Activated CD8-positive, alpha-beta memory T cell treated with anti-CD3 and anti-CD28 coated beads, Interleukin-2, amount 50 U/mL, for 48 hours (primary cell): ENCODE measurements around the gene CSK.

ENCODE experiments used
- DNase-seq: peaks from one replicate; pipeline ENCODE4 v3.0.0-alpha.2; 2020

CSK gene

DNA sequence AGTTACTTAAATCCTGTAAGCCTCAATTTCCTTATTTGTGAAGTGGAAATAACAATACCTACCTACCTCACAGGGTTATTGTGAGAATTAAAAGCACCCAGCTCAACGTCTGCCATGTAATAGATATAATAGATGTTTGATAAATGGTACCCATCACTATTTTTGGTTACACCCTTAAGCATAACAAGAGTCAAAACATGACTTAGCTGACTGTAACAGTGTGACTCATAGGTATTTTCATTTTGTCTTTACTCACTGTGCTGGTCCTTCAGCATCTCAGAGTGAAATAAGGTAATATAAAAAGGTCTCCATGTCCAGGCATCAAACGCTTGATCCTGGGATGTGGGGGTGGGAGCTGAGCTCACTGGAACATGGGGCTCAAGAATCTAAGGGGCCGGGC is 47.6 kb downstream of the CSK start:
- DNase-seq: no peak

DNA sequence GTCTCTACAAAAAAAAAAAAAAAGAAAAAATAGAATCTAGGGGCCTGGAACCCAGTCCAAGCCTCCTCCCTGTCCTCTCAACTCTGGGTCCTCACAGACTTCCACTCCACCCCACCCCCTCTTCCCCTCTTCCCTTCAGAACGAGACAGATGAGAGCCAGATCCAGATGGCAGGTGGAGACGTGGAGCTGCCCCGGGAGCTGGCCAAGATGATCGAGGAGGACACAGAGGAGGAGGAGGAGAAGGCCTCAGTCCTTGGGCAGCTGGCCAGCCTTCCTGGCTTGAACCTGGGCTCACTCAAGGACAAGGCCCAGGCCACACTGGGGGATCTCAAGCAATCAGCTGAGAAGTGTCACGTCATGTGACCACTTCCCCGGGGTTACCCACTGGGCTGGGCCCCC is 48.1 kb downstream of the CSK start:
- no peak for DNase-seq

DNA sequence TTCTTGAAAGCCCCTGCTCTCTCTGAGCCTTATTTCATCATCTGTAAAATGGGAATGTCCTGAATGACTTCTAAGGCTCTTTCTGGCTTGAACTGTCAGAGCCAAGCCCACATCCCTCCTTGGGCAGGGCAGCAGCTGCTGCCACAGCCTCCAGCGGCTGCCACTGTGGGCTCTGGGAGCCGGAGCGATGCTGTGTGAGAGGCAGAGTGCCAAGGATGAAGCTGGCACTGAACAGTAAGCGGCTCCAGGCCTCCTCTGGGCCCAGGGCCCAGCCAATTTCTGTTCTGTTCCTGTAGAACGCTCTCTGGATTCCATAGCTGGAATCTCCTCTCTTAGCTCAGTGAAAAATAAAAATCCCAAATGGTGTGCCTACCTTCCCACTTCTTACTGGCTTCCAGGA is 49.0 kb downstream of the CSK start:
- DNase-seq: no peak

DNA sequence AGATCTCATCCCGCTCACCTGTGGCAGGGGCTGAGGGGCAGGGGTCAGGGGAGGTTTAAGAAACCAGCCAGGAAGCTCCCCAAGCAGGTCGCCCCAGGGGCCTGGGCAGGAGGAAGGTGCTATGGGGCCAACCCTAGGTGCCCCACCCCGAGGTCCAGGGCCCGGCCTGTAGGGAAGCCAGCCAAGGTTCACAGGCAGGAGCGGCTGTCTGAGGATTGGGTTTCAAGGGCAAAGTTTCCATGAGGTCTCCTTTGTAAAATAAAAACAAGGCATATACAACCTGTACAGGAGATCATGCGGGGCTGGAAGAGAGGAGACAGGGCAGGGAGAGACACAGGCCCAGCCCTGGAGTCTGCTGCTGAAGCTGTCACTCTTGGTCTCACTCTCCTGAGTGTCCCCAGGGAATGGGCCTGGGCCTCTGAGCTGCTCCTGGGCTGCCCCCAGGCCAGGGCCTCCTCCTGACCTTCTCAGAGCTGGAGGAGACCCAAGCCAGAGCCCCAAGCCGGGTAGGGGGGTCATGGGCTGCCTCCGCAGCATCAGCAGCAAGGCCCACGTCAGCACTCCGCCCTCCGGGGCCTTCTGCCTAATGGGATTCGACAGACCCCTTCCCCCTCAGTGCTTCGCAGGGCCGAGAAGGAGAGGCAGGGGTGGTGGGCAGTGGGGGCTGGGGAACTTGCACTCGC is 50.1 kb downstream of the CSK start:
- no peak for DNase-seq

DNA sequence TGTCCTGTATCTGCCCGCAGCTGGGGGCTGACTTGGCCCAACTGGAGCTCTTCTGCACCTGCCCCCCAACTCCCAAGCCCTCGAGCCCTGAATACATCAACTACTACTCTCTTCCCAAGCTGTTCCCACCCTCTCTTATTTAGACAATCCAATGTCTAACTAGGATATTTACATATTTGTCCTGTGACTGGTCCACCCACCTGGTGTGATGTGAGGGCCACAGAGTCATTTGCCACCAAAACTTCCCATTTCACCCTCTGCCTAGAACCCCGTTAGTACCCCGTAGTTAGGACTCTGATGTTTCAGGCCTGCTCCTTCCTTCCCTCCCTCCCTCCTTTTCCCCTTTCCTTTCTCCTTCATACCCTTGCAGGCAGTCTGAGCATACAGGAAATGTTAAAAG is 50.9 kb downstream of the CSK start:
- DNase-seq: no peak

DNA sequence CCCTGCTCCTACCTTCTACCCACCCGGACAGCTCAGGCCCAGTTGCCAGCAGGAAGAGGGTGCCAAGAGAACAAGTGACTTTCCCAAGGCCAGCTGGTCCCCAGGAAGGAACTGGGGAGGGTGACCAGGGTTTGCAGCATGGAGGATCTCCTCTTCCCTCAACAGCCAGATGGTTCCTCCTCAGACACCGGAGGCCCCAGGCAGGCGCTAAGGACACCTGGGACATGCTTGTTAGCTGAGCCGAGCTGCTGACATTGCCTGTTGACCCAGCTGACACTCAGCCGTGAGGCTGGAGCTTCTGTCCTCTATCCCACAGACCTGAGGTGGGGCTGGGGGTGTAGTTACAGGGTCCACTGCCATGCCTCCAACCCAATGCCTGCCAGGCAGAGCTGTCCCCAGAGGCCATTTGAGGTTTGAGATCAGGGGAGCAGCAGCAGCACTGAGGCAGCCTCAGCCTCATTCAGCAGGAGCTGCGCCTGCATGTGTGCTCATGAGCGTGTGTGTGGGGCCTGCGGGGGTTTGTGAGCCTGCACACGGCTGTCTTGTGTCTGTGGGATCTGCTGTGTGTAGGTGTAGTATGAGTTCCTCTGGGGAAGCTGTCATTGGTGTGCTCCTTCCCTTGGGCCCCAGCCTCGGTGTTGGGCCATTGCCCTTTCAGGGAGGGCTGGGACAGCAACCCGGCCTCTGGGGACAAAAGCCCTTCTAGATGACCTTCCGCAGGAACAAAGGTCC is 51.7 kb downstream of the CSK start:
- no peak for DNase-seq

DNA sequence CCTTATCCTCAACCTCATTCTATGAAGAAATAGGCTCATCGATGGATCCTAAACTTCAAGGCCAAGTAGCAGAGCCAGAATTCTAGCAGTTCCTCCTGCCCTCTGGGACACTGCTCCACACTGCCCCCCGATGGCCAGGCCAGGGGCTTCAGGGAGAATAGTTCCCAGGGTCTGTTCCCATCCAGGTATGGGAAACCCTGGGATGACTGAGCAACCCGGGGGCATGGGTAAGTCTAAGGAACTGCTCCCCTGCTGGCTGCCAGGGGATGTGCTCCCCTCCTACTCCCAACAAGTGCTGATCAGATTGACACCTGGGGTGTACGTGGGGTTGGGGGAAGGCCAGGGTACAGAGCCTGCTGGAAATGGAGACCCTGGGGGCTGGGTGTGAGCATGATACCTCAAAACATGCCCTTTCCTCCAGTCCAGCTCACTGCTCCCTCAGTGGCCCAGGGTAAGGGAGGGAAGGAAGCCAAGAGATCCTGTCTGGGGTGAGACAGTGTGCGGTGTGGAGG is 53.5 kb downstream of the CSK start:
- peak; percentile 79 for DNase-seq

DNA sequence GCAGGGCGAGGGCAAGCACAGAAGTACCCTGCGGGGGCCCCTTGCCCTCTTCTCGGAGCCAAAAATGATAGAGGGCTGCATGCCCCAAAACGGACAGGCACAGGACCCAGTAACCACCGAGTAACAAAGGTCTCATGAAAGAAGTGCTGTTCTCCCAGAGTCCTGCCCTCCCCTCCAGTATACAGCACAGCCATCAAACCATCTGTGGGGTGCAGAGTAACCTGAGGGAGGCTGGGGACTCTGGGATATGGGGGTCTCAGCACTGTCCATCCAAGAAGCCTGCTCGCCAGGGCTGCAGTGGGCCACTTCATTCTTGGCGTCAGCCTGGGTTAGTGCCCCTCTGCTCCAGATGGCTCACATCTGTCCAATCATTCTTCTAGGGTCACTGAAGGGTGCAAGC is 55.0 kb downstream of the CSK start:
- no peak for DNase-seq

DNA sequence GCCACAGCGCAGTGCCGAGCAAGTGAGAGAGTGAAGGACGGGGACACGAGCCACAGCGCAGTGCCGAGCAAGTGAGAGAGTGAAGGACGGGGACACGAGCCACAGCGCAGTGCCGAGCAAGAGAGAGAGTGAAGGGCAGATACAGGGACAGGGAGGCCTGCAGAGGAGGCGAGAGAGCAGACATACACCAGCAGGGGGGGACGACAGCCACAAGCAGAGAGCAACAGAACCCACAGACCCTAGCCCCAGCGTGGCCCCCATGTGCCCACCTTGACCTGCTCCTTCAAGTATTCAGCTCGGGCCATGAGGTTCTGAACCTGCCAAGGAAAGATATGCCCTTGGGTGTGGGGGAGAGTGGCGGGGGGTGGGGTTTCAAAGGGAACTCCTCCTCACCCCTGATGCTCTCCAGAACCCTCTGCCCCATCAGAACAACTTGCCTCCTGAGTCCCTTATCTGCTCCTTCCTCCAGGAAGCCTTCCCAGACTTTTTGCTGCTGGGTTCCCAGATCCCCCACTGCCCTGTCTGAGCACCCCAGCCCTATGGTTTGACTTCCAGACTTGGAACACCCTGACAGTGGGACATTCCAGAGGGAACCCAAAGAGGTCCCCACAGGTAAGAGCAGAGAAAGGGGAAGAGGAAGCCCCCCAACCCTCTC is 55.7 kb downstream of the CSK start:
- DNase-seq: no peak

DNA sequence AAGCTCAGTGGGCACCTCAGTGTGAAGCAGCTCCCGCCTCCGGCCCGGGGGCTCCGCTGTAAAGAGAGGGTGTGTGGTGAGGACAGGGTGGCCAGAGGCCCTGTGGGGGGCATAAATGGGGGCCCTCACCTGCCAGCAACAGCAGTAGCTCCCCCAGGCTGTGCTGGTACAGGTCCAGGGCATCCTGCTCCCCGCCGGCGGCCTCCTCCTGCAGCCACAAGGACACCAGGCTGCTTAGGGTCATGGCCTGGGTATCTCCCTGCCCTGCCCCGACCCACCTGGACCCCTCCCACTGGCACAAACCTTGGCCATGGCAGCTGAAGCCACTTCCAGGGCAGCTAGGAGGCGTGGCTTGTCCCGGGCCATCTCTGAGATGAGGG is 56.2 kb downstream of the CSK start:
- DNase-seq: no peak

DNA sequence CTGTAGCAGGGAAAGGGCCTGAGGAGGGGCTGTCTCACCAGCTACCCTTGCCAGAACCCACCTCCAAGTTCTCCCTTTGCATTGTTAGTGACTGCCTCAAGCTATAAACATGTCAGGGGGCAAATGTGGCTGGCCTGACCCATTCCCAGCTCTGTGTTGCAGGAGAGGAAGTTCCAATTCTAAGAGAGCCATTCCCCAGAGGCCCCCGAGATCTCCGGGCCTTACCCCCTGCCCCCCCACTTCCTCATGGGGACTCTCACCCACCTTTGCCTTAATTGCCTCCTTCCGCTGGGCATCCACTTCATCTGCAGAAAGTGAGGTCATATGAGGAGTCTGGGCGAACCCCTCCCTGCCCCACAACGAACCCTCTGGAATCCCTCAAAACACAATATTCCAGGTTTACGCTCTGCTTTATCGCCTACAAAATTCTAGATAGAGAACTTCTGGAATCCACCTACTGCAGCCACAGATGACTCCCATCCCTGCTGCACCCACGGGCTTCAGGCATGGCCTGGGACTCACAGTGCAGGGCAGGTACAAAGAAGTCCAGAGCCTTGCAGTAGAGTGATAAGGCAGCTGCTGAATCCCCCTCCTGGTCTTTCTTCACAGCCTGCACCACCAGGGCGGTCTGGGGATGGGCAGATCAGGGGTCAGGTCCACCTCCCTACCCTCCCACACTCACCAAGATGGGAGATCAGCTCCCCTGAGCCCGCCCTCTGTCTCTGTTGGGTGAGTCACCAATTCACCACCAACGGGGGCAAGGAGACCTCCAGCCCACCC is 57.1 kb downstream of the CSK start:
- DNase-seq: no peak

DNA sequence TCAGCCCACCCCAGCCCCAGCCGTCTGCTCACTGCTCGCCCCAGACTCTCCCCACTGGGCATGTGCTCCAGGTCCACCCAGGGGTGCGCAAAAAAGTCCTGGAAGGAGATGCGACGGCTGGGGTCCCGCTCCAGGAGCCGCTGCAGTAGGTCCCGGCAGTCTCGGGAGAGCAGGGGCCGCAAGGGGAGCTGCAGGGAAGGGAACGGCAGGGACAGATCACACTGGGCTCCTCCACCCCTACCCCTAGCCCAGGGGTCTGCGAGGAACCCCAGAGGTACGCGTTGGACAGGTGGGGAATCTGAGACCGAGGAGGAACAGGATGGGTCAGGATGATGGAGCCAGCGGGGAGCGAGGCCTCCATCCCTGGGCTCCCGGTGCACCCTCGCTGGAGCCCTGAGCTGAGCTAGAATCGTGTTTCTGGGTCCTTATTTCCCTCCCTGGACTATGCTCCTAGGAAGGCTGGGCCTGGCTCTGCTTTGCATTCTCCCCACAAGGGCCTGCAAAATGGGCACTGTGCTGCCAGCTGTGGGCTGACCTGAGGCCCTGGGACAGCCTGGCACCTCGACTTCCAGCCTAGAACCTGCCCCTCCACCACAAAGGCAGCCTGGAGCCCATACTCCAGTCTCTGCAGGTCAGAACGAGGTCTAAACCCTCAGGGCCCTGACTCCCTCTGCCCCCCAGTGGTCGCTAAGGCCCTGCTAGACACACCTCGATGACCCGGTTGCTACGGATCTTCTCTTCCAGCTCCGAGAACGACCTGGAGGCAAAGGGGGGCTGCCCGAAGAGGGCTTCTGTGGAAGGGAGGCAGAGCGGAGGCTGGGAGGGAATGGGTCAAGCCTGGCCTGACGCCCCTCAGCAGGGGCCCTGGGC is 57.9 kb downstream of the CSK start:
- no peak for DNase-seq

DNA sequence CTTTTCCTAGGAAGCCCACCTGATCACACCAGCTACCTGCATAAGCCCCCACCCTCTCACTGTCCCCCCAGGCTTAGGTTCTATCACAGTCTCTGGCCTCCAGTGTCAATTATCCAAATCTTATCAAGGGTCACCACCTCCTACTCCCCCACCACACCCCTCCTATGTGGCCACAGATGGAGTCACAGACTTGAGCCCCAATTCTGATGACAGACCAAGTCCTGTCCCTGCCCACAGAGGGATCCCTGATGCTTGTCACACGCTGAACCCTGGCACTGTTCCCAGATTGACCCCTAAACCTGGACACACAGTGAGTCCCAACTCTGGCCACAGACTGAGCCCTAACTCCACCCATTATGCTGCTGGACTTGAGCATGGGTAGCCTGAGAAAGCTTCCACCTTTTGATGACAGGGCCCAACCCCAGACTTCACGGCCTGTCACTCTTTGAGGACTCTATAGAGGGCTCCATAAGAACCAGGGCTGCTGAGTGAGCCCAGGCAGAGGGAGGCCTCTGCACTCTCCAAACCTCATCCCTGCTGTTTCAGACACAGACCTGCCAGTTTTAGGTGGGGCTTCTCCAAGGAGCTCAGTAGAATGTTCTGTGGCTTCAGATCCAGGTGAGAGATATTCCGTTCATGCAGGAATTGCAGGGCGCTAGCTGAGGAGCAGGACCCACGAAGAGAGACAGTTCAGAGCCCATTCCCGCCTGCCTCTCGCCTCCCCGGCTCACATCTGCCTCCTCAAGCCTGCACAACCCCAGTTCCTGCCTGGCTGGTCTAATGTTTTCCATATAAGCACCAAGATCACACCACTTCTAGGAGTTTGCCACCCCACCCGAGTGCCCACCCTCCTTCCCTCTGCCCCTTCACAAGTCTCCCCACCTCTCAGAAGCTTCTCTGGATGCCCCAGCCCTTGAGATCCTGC is 59.2 kb downstream of the CSK start:
- DNase-seq: no peak

DNA sequence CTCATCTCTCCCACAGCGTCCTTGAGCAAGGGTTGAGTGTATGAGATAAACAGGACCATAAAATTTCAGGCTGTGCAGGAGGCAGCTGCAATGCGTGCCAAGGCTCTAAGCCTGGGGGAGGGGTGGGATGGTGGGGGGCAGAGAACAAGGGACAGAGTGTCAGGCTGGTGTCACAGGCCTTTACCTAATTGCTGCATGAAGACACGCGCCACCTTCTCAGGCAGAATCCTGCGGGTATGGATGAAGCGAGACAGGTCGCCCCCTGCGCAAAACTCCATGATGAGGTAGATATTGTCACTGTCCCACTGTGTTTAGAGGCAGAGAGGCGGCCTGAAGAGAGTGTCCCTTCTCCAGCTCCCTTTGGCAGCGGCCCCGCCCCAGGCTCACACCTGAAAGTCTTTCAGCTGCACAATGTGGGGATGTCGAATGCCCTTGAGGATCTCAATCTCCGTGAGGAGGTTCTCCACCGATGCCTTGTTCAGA is 60.1 kb downstream of the CSK start:
- no peak for DNase-seq

DNA sequence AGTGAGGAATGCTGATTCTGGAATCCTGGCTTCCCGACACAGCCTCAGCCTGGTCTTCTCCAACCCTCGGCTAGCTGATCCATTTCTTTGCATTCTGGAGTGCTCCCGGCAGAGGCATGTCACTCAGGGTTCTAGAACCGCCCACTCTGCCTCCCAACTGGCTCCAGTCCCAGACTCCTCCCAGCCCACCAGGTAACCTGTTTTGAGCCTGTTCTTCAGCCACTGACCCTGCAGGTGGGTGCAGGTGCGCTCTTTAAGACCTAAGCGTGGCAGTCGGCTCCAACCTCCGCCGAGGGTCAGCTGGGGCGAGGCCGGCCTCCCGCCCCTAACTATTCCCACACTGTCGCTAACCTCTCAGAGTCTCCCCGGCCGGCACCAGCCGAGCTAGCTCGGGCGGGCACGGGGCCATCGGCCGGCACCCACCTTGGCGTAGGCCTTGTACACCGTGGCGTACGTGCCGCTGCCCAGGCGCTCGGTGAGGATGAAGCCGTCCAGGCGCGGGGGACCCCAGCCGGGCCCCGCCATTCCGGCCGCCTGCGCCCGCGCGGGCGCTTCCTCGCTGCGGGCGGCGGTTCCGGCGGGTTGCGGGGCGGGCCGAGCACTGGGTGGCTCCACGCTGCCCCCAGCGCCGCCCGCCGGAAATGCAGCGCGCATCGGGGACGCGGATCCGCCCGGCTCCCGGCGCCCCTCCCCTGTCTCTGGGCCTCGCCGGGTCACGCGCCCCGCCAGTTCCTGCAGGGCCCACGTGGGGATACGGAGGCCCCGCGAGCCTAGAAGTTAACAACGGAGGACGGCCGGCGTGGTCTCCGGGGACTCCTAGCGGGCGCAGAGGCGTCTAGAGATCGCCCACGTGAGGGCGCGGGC is 60.9 kb downstream of the CSK start, which contains the start of gene ULK3:
Gene ULK3, minus strand, starts transcription at position 576 of the 864 bp plus-strand sequence. Its CDS starts 51 bp downstream, at position 525.
- DNase-seq: peak; percentile 97

DNA sequence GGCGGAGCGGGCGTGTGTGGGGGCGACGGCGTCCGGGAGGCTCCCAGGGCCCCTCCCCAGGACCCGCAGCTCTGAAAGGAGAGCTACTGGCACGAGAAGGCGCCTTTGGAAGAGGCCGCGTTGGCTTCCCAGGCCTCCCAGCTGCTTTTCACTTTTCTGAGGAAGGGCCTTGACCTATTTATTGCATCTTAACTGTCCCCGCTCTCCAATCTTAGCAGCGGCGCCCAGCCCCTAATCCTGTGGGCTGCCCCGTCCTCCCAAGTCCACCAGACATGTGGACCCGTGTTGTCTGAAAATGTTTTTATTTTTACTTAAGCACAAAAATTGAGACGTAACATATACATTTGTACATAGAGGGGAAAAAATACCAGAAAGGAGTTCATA is 61.6 kb downstream of the CSK start:
- no peak for DNase-seq

DNA sequence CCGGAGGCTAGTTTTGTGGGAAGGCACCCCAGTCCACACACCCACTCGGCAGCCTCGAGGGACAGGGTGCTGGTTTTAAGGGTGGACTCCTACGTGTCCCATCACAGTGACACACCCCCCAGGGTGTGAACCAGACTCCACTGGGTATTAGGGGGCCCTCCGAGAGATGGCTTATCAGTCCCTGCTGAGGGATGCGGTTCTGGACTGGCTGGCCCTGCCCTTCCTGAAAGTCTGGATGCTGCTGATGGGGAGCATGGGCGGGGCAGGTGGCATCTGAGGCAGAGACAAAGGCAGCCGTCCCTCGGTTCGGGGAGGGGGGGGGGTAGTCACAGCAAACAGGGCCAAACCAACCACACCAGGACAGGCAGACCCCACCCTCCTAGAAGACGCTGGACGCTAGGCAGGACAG is 62.0 kb downstream of the CSK start:
- DNase-seq: no peak

DNA sequence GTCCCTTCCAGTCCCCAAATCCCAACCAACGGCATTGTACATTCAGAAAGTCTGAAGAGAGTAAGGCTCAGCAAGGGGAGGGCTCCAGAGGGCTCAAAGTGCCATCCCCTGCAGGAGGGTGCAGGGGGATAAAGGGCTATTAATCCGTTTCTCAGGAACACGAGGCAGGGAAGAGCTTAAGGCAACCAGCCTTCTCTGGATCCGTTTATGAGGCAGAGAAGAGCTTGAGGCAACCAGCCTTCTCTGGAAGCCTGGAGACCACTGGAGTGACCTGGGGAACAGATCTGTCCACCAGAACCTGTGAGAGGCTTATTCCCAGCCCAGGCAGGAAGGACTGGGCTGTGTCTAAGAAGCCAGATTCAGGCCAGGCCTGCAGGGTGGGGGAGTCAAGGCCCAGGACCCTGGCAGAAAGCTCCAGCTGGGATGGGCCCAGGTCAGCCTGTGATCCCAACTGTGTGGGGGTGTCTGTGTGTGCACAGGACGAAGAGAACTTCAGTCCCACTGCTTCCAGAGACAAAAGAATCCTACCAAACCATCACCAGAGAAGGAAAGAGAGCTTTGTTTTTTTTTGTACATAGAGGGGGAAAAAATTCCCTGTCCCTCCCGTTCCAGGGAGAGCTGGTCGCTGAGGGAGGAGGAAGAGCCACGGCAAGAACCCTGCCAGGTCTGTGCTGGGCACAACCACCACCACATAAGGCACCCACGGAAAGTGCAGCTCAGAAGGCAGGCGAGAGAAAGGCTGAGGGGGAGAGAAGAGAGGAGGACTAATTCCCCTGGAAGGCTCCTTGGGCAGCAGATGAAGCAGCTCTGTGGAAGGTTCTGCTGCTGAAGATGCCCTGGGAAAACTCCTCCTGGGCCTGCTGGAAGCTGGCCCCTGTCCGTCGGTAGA is 62.7 kb downstream of the CSK start:
- DNase-seq: no peak

DNA sequence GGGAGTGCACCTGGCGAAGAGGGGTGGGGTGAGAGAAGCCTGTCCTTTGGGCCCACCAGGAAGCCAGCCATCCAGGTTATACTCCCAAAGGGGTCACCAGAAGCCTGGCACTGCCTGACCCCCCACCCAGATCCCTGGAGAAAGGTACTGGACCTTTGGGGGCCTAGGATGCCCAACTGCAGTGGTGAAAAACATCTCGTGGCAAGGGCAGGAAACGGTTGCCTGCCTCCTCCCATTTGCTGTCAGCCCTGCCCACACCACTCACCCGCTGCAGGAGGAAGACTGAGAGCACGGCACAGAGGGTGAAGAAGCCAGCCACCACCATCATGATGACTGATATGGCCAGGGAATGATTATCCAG is 63.3 kb downstream of the CSK start:
- peak; percentile 77 for DNase-seq
